ENCODE results near the gene ZNF467. TPM values are rescaled to one million over a fixed set of nuclear protein-coding genes. Genes with fewer than 3 reads are reported as not detected.

Gene ZNF467
- total RNA-seq, 4 donors from 2014 or later: 4.2 to 15.4 (median 9.3) TPM

DNA sequence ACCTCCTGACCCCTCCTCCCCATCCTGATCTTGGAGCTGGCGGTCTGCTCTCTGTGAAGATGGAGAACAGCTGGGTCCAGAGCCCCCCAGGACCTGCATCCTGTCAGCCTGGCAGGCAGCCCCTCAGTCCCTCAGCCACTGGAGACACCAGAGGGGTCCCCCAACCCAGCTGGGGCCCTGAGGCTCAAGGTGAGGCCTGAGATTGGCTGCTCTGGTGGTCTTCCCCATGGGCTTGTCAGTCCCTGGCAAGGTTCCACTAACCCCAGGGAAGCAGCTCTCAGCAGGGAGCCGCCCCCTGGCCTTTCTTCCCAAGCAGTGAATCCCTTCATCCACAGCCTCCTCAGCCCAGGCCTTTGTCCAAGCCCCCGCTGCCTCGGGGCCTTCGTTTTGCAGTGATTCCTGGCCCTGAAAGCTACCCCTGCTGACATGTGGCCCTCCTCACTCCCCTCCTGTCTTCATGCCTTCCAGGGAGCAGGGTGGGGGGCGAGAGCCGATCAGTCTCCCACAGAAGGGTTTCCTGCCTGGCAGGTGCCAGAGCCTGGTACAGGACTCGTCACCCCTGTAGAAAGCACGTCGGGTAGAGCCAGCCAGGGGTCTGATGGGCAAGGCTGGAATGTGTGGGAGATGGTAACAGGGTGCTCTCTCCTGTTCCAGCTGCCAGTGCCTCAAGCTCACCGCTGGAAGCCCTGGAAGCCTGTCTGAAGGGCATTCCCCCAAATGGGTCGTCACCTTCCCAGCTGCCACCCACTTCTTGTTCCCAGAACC is 48.5 kb downstream of the ZNF467 start:
- H3K9me3 ChIP-seq: no peaks in the 10 kb centered on the region
- peaks cover 0 to 8% (median 0%) of the 10 kb centered on the region in 3 donors for H3K4me1 ChIP-seq
- H3K36me3 ChIP-seq: peaks cover 0 to 100% of the 10 kb centered on the region in 2 donors
- H3K27ac ChIP-seq: no peak overlapping the region
- ATAC-seq: no peak
- no peak overlapping the region for H3K4me3 ChIP-seq
- no peaks in the 10 kb centered on the region for H3K27me3 ChIP-seq
- 83% methylated on average over 1 of the region's 12 CpGs; no CpG with 5 or more reads in 1 of the 2 donors for WGBS, 2 donors (ENCODE audit: low coverage in 1 of 2)
- TF ChIP-seq POLR2A (IDR thresholded peaks at IDR 0.05) (no peak), CTCF (IDR thresholded peaks at IDR 0.05) (no peak), EP300 (IDR thresholded peaks at IDR 0.05) (no peak), POLR2AphosphoS5 (IDR thresholded peaks at IDR 0.05) (no peak)

DNA sequence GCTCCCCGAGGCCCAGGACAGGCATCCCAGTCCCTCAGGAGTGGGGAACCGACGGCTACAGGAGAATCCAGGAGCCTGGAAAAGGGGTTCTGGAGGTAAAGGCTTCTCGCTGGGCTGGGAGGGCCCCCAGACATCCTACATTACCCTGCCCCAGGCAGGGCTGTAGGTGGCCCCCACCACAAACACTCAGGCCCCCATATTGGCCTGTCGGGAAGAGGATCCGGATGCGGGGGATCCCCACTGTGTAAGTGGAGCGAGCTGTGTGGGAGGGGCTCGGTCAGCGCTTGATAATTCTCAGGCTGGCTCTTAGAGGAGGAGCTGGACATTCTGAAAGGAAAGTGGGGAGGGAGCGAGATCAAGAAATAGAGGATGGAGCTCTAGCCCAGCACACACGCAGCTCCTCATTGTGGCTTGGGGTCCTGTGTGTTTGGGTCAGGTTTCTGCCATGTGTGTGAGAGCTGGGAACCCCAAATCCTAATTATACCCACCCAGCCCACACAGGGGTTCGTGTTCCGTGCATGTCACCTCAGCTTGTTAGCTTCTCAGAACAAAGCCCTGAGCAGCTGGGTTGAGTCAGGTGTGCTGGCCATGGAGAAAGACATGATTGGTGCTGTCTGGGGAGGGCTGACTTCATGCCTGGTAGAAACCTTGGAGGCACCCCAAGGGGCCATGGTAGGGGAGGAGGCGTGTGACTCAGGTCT is 49.4 kb downstream of the ZNF467 start:
- no peaks in the 10 kb centered on the region for H3K9me3 ChIP-seq
- no peak overlapping the region for H3K27ac ChIP-seq
- no peak overlapping the region for H3K4me3 ChIP-seq
- peaks cover 0 to 17% (median 0%) of the 10 kb centered on the region in 3 donors for H3K4me1 ChIP-seq
- H3K36me3 ChIP-seq: peaks cover 0 to 99% of the 10 kb centered on the region in 2 donors
- no peak for TF ChIP-seq EP300 (IDR thresholded peaks at IDR 0.05)
- no peak for ATAC-seq
- 40 to 100% methylated on average over 1 of the region's 15 CpGs for WGBS, 2 donors (ENCODE audit: low coverage in 1 of 2)
- no peaks in the 10 kb centered on the region for H3K27me3 ChIP-seq

DNA sequence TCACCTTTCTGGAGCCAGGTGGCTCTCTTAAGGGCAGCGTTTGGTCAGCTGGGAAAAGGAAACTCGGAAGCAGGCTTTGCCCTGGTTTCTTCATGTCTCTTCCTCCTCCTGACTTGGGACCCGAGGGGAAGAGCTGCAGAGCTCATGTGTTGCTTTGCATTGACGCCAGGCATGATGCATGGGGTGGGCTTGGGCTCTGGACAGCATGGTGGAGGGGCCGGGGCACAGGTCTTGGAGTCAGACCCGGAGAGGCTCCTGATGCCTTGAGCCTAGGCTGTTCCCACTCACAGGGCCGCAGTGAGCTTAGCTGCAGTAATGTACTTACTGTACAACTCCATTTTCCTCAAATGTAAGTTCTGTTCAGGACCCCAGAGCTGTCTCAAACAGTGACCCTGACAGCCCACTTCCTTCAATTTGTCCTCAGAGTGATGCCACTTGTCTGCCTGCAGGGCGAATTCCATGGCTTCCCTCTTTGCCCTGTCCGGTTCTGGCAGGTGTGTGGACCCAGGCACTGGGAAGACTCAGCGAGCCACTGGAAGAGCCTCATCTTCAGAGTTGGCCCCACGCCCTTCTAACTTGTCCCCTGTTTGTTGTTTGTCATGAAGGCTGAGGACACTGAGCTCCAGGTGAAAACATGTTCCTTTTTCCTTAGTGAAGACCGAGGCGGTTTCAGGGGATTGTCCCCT is 50.2 kb downstream of the ZNF467 start:
- TF ChIP-seq EP300 (IDR thresholded peaks at IDR 0.05) (no peak), POLR2A (IDR thresholded peaks at IDR 0.05) (no peak), POLR2AphosphoS5 (IDR thresholded peaks at IDR 0.05) (no peak), CTCF (IDR thresholded peaks at IDR 0.05) (no peak)
- H3K27me3 ChIP-seq: no peaks in the 10 kb centered on the region
- WGBS, 2 donors (ENCODE audit: low coverage in 1 of 2): 82 to 100% methylated on average over 1 to 6 of the region's 13 CpGs
- H3K4me1 ChIP-seq: peaks cover 0 to 20% (median 0%) of the 10 kb centered on the region in 3 donors
- H3K36me3 ChIP-seq: peaks cover 0 to 92% of the 10 kb centered on the region in 2 donors
- no peak overlapping the region for H3K27ac ChIP-seq
- no peaks in the 10 kb centered on the region for H3K9me3 ChIP-seq
- ATAC-seq: no peak
- H3K4me3 ChIP-seq: no peak overlapping the region

DNA sequence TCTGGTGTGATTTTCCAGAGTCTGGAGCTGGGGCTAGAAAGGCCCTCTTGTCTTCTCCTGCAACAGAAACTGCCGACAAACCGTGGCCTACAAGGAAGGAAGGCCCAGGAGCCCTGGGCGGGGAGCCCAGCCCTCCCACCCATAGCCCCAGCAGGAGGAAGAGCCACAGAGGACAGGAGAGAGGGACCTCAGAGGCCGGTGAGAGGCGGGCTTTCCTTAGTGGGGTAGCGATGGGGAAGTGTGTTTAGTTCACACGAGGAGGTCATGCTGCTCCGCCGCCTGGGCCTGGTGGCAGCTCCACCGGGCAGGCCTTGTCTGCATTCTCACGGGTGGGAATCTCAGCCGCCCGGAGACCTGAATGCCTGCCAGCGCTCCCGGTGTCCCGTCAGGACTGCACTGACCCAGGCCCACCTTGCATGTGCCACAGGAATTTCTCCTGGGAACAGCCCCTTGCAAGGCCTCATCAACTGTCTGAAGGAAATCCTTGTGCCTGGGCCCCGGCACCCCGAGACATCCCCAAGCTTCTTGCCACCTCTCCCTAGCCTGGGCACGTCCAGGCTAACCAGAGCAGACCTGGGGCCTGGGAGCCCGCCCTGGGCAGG is 50.9 kb downstream of the ZNF467 start:
- H3K36me3 ChIP-seq: peaks cover 0 to 84% of the 10 kb centered on the region in 2 donors
- no peak for TF ChIP-seq POLR2AphosphoS5 (IDR thresholded peaks at IDR 0.05)
- TF ChIP-seq POLR2A (IDR thresholded peaks at IDR 0.05): no peak
- no peak for TF ChIP-seq CTCF (IDR thresholded peaks at IDR 0.05)
- TF ChIP-seq EP300 (IDR thresholded peaks at IDR 0.05): no peak
- 83 to 91% methylated on average over 1 to 6 of the region's 20 CpGs for WGBS, 2 donors (ENCODE audit: low coverage in 1 of 2)
- peaks cover 0 to 21% (median 0%) of the 10 kb centered on the region in 3 donors for H3K4me1 ChIP-seq
- no peak overlapping the region for H3K4me3 ChIP-seq
- no peaks in the 10 kb centered on the region for H3K9me3 ChIP-seq
- H3K27ac ChIP-seq: no peak overlapping the region
- no peak for ATAC-seq
- H3K27me3 ChIP-seq: no peaks in the 10 kb centered on the region

DNA sequence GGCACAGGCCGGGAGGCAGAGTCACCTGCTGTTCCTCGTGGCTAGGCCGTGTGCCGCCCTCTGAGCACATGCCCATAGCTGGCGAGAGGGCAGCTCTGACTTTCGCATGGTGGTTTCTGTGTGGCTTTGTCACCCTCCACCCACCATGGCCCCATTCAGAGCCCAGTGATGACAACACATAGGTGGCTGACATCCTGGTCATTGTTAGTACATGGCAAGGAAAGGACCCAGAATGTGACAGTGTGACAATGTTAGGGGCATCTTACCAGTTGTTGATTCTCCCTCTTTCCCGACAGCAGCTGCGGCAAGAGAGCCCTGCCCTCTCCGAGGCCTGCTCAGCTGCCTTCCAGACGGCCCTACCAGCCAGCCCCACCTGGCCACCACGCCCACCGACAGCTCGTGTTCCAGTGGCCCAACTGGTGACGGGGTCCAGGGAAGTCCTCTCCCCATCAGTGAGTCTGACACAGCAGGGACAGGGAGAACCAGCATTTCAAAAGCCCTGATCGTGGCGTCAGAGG is 52.2 kb downstream of the ZNF467 start:
- no peak for ATAC-seq
- TF ChIP-seq EP300 (IDR thresholded peaks at IDR 0.05): no peak
- TF ChIP-seq POLR2A (IDR thresholded peaks at IDR 0.05): no peak
- TF ChIP-seq POLR2AphosphoS5 (IDR thresholded peaks at IDR 0.05): no peak
- TF ChIP-seq CTCF (IDR thresholded peaks at IDR 0.05): no peak
- Histone ChIP-seq H3K9me3 (no peaks in the 10 kb centered on the region), H3K4me3 (no peak overlapping the region), H3K36me3 (peaks cover 0 to 71% of the 10 kb centered on the region in 2 donors), H3K27me3 (no peaks in the 10 kb centered on the region), H3K27ac (peak overlapping the region in 1 of 4 donors; percentile 23), H3K4me1 (peaks cover 0 to 35% (median 3%) of the 10 kb centered on the region in 3 donors)
- 100% methylated on average over 2 of the region's 16 CpGs for WGBS, 2 donors (ENCODE audit: low coverage in 1 of 2)
